GM20000 (cell line): Measurements from ENCODE around the gene PTPRS.

Experiments
- DNase-seq: peaks from one replicate; pipeline ENCODE4 v3.0.0; 2012; ENCODE audit warnings: low spot score
- TF ChIP-seq, protein P1 (sequence below): IDR thresholded peaks from 2 replicates; pipeline ENCODE4 v1.5.1; 2012; ENCODE audit warnings: mild to moderate bottlenecking, control low read depth; ENCODE audit errors: extremely low read depth, missing control alignments

PTPRS gene

GRCh38 chr19:5336195-5336965 lies 4.2 kb downstream of the PTPRS start:
- TF ChIP-seq, protein P1, sequence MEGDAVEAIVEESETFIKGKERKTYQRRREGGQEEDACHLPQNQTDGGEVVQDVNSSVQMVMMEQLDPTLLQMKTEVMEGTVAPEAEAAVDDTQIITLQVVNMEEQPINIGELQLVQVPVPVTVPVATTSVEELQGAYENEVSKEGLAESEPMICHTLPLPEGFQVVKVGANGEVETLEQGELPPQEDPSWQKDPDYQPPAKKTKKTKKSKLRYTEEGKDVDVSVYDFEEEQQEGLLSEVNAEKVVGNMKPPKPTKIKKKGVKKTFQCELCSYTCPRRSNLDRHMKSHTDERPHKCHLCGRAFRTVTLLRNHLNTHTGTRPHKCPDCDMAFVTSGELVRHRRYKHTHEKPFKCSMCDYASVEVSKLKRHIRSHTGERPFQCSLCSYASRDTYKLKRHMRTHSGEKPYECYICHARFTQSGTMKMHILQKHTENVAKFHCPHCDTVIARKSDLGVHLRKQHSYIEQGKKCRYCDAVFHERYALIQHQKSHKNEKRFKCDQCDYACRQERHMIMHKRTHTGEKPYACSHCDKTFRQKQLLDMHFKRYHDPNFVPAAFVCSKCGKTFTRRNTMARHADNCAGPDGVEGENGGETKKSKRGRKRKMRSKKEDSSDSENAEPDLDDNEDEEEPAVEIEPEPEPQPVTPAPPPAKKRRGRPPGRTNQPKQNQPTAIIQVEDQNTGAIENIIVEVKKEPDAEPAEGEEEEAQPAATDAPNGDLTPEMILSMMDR = no peak
- no peak for DNase-seq

GRCh38 chr19:5335593-5335992 lies 5.0 kb downstream of the PTPRS start:
- TF ChIP-seq, protein P1 = no peak
- no peak for DNase-seq

DNA sequence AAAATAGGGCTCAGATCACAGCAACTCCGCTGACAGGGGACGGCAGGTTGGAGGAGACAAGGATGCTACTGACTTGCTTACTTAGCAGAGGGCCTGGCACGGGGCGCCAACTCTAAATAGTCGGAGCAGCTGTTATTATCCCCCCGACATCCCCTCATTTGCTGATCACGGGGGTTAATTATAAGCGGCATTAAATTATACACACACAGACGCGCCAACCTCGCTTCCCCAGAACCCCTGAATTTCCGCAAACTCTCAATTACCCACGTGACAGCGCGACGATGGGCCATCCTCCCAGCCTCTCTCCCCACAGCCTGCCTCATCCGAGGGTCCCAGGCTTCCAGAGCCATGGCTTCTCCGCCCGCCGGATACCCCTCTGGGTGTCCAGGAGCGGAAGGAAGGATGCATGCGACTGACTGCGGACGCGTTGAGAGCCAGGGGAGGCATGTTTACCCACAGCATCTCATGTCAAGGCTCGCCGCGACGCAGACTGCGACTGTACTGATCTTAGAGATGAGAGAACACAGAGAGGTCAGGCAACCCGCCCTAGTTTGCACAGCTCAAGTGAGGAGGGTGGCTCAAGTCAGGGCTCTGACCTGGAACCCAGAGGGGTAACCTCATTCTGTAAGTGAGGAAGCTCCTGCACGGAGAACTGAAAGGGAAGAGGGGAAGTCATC lies 5.7 kb downstream of the PTPRS start:
- DNase-seq = no peak
- TF ChIP-seq, protein P1 = no peak

DNA sequence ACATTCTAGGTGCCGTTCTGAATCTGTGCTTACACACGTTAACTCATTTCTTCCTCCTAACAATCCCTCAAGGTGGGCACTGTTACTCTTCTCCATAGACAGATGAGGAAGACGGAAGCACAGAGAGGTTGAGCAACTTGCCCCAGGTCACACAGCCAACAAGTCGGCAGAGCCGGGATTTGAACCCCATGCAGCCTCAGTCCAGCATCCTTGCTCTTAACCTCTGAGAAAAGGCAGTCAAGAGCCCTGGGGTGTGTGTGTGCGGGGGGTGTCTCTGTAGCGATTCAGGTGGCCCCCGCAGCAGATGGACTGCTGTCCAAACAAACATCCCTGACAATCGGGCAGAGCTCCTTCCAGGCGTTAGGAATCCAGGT lies 6.3 kb downstream of the PTPRS start:
- TF ChIP-seq, protein P1 = no peak
- DNase-seq = no peak

- DNase-seq = no peak
- TF ChIP-seq, protein P1 = no peak
Observed at GRCh38 chr19:5333581-5334365, 6.8 kb downstream of the PTPRS start.

GRCh38 chr19:5332501-5332900 lies 8.1 kb downstream of the PTPRS start:
- TF ChIP-seq, protein P1 = no peak
- DNase-seq = no peak

- DNase-seq = no peak
- TF ChIP-seq, protein P1 = no peak
Observed at GRCh38 chr19:5331790-5332189, 8.8 kb downstream of the PTPRS start.
